Measurements from ENCODE around the gene TRIO.

TRIO gene

DNA sequence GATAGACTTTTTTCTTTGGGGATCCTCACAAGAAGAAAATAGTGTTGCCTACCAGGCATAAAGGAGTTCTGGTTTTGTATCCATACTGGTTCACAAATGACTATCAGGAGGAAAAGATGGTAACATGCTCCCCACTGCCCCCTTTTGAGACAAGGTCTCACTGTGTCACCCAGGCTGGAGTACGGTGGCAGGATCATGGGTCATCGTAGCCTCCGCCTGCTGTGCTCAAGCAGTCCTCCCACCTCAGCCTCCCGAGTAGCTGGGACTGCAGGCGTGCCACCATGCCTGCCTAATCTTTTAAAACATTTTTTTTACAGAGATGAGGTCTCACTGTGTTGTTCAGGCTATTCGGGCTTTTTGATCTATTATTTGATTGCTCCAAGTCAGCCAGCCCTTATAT, 99.3 kb downstream of the TRIO start:
- TF ChIP-seq, protein P1, sequence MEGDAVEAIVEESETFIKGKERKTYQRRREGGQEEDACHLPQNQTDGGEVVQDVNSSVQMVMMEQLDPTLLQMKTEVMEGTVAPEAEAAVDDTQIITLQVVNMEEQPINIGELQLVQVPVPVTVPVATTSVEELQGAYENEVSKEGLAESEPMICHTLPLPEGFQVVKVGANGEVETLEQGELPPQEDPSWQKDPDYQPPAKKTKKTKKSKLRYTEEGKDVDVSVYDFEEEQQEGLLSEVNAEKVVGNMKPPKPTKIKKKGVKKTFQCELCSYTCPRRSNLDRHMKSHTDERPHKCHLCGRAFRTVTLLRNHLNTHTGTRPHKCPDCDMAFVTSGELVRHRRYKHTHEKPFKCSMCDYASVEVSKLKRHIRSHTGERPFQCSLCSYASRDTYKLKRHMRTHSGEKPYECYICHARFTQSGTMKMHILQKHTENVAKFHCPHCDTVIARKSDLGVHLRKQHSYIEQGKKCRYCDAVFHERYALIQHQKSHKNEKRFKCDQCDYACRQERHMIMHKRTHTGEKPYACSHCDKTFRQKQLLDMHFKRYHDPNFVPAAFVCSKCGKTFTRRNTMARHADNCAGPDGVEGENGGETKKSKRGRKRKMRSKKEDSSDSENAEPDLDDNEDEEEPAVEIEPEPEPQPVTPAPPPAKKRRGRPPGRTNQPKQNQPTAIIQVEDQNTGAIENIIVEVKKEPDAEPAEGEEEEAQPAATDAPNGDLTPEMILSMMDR (IDR thresholded peaks at IDR 0.05; ENCODE audit: control extremely low read depth, extremely low read depth, low read depth, missing control alignments): no peak
- POLR2A ChIA-PET: no interaction called here
- CTCF ChIA-PET: interaction anchor here (1.2 to 2.2 kb wide), 4 partner anchors 9 to 28 kb away, joined by 3 to 8 read pairs (median 5); no protein-coding TSS in a partner anchor
- no peak for DNase-seq (ENCODE audit: extremely low spot score)

GRCh38 chr5:14242871-14243383, 99.8 kb downstream of the TRIO start:
- TF ChIP-seq, protein P1 (IDR thresholded peaks at IDR 0.05; ENCODE audit: control extremely low read depth, extremely low read depth, low read depth, missing control alignments): no peak
- ChIA-PET POLR2A (no interaction called here), CTCF (interaction anchor here (1.2 to 2.2 kb wide), 3 partner anchors 10 to 27 kb away, joined by 5 to 8 read pairs (median 5); no protein-coding TSS in a partner anchor)
- no peak for DNase-seq (ENCODE audit: extremely low spot score)

GRCh38 chr5:14243766-14244165, 100.6 kb downstream of the TRIO start:
- TF ChIP-seq, protein P1 (IDR thresholded peaks at IDR 0.05; ENCODE audit: control extremely low read depth, extremely low read depth, low read depth, missing control alignments): no peak
- no peak for DNase-seq (ENCODE audit: extremely low spot score)
- ChIA-PET POLR2A (no interaction called here), CTCF (interaction anchor here (1.2 to 2.2 kb wide), 4 partner anchors 11 to 26 kb away, joined by 3 to 8 read pairs (median 5); no protein-coding TSS in a partner anchor)

DNA sequence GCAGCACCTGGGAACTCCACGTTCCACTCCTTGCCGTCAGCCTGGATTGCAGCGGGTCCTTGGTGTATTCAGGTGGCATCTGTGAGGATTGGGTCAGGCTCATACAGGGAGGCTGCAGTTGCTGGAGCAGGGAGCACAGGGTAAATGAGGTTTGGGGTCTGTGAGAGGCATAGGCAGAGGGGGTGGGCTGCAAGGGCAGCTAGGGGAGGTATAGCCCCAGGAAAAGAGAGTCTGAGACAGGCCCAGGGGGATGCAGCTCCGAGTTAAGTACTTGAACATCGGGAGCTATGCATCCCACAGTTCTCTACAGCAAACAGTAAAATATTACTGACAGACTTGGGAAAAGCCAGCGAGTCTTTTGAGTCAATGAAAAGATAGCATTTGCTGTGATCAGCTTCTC, 101.6 kb downstream of the TRIO start:
- ChIA-PET CTCF (interaction anchor here (0.7 to 2.2 kb wide), 7 partner anchors 9 to 107 kb away, joined by 3 to 10 read pairs (median 5); no protein-coding TSS in a partner anchor), POLR2A (no interaction called here)
- TF ChIP-seq, protein P1 (IDR thresholded peaks at IDR 0.05; ENCODE audit: control extremely low read depth, extremely low read depth, low read depth, missing control alignments): no peak
- no peak for DNase-seq (ENCODE audit: extremely low spot score)

DNA sequence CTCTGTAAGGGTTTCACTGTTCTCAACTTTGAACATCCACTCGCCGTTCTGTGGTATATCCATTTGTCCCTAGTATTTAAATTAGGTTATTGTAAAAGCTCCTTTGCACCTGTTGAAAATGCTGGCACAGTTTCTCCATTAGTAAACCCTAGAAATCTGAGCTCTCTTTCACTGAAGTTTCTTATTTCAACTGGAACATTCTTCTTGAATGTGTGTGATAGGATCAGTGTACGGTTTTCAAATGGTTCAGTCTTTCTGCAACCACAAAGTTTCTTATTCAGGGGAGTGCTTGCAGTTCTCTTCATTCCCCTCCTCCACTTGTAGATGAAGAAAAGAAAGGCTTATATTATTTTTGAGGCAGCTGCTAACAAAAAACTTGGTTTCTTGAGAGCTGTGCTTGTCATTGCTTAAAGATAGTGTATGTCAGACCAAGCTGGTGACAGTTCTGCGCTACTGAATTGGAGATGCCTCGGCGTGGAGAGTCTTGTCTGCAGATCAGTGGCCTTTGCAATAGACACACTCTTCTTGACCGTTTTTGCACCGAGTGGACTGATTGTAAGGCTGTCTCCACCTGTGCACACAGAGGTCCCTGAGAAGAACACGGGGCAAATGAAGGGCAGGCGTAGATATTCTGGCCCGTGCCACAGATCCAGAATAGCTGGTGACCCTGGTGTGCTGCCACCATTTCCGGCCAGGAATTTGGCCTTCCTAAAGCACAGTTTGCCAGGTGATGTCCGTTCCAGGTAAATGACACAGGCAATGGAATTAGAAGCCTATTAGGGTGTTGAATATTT, 102.2 kb downstream of the TRIO start:
- TF ChIP-seq, protein P1 (IDR thresholded peaks at IDR 0.05; ENCODE audit: control extremely low read depth, extremely low read depth, low read depth, missing control alignments): no peak
- POLR2A ChIA-PET: no interaction called here
- CTCF ChIA-PET: interaction anchor here (0.7 to 2.2 kb wide), 6 partner anchors 9 to 411 kb away, joined by 3 to 10 read pairs (median 4); no protein-coding TSS in a partner anchor
- no peak for DNase-seq (ENCODE audit: extremely low spot score)

GRCh38 chr5:14246350-14247053, 103.4 kb downstream of the TRIO start:
- POLR2A ChIA-PET: no interaction called here
- TF ChIP-seq, protein P1 (IDR thresholded peaks at IDR 0.05; ENCODE audit: control extremely low read depth, extremely low read depth, low read depth, missing control alignments): no peak
- DNase-seq (ENCODE audit: extremely low spot score): no peak
- CTCF ChIA-PET: interaction anchor here (2.2 to 4.4 kb wide), 2 partner anchors 13 to 24 kb away, joined by 10 to 34 read pairs; no protein-coding TSS in a partner anchor
